DND-41 (cell line): ENCODE measurements around the gene CLDN6.

Experiments used
- EZH2 ChIP-seq: IDR thresholded peaks from 3 replicates; pipeline ENCODE4 v1.6.1; 2012; ENCODE audit warnings: borderline replicate concordance, low read depth, mild to moderate bottlenecking, moderate library complexity, low read length, inconsistent platforms; ENCODE audit not compliant: severe bottlenecking
- TF ChIP-seq, protein P1 (sequence below): IDR thresholded peaks from 2 replicates; pipeline ENCODE4 v1.5.1; 2012; ENCODE audit warnings: borderline replicate concordance, low read length, moderate library complexity, mild to moderate bottlenecking; ENCODE audit not compliant: poor library complexity, severe bottlenecking; ENCODE audit errors: extremely low read depth

DNA sequence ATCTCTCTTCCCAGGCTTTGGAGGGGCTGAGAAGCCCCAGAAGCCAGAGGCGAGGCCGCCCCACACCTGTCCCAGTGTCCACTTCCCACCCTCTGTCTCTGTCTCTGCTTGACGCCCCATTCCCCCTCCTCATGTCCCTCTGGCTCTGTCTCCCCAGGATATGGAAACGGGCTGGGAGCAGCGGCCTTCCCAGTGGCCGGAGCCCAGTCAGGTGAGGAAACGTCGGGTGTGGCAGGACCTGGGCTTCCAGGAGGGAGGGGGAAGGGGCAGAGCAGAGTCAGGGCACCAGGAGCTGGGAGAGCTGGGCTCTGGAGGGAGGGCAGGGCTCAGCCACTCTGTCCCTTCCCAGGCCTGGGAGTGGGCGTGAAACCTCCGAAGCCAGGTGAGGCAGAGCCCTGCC is 27.1 kb downstream of the CLDN6 start:
- TF ChIP-seq, protein P1, sequence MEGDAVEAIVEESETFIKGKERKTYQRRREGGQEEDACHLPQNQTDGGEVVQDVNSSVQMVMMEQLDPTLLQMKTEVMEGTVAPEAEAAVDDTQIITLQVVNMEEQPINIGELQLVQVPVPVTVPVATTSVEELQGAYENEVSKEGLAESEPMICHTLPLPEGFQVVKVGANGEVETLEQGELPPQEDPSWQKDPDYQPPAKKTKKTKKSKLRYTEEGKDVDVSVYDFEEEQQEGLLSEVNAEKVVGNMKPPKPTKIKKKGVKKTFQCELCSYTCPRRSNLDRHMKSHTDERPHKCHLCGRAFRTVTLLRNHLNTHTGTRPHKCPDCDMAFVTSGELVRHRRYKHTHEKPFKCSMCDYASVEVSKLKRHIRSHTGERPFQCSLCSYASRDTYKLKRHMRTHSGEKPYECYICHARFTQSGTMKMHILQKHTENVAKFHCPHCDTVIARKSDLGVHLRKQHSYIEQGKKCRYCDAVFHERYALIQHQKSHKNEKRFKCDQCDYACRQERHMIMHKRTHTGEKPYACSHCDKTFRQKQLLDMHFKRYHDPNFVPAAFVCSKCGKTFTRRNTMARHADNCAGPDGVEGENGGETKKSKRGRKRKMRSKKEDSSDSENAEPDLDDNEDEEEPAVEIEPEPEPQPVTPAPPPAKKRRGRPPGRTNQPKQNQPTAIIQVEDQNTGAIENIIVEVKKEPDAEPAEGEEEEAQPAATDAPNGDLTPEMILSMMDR, result no peak
- TF ChIP-seq EZH2, result no peak
